Smooth muscle cell (in vitro differentiated cells): ENCODE measurements around the gene PLCXD1. TPM values are rescaled to one million over a fixed set of nuclear protein-coding genes. Genes with fewer than 3 reads are reported as not detected.
"Not testable (repeated sequence)": the region's sequence is repeated elsewhere in the genome, so short reads cannot be mapped to it uniquely, and the experiment has no call there.

Experiments
- DNase-seq: peaks from one replicate; lab custom pipeline; 2025; ENCODE audit not compliant: unreplicated experiment; lab: John Stamatoyannopoulos, UW
- H2AFZ ChIP-seq: fragments of 200-600 bp; sonication (generic); 2 replicates; pipeline ENCODE4 v1.6.0; 2016; ENCODE audit warnings: antibody characterized with exemption, low read depth, mild to moderate bottlenecking
- H3F3A ChIP-seq: fragments of 200-600 bp; sonication (generic); 2 replicates; pipeline ENCODE4 v1.6.0; 2017; ENCODE audit warnings: antibody characterized with exemption, low read depth
- H3K27ac ChIP-seq: fragments of 200-600 bp; sonication (generic); 2 replicates; pipeline ENCODE4 v1.5.1; 2016; ENCODE audit warnings: low read depth, mild to moderate bottlenecking
- H3K27me3 ChIP-seq: fragments of 200-600 bp; sonication (generic); 2 replicates; pipeline ENCODE4 v1.6.1; 2016; ENCODE audit warnings: low read depth, mild to moderate bottlenecking
- H3K36me3 ChIP-seq: fragments of 200-600 bp; sonication (generic); 2 replicates; pipeline ENCODE4 v1.5.1; 2016; ENCODE audit warnings: low read depth
- H3K4me1 ChIP-seq: fragments of 200-600 bp; sonication (generic); 2 replicates; pipeline ENCODE4 v1.5.1; 2016; ENCODE audit warnings: low read depth
- H3K4me2 ChIP-seq: fragments of 200-600 bp; sonication (generic); 2 replicates; pipeline ENCODE4 v1.6.0; 2016; ENCODE audit warnings: mild to moderate bottlenecking
- H3K4me3 ChIP-seq: fragments of 200-600 bp; sonication (generic); 2 replicates; pipeline ENCODE4 v1.5.1; 2016; ENCODE audit warnings: mild to moderate bottlenecking
- H3K79me2 ChIP-seq: fragments of 200-600 bp; sonication (generic); 2 replicates; pipeline ENCODE4 v1.6.0; 2016; ENCODE audit warnings: low read depth, mild to moderate bottlenecking
- H3K9ac ChIP-seq: fragments of 200-600 bp; sonication (generic); 2 replicates; pipeline ENCODE4 v1.6.0; 2016; ENCODE audit warnings: low read depth
- H3K9me3 ChIP-seq: fragments of 200-600 bp; sonication (generic); replicated peaks from 2 replicates; pipeline ENCODE4 v1.5.1; 2016; ENCODE audit warnings: low read depth
- H4K20me1 ChIP-seq: fragments of 200-600 bp; sonication (generic); 2 replicates; pipeline ENCODE4 v1.6.0; 2016; ENCODE audit warnings: low read depth
- CTCF ChIP-seq: fragments of 200-600 bp; sonication (generic); IDR thresholded peaks from 2 replicates; pipeline ENCODE4 v1.5.1; 2017; ENCODE audit warnings: borderline replicate concordance, mild to moderate bottlenecking, antibody characterized with exemption; ENCODE audit not compliant: insufficient read depth, poor library complexity, severe bottlenecking
- WGBS: methylation state at CpG from one replicate; pipeline ENCODE4 v1.1.7; 2016; ENCODE audit warnings: low lambda C conversion rate; 5-methylcytosine and 5-hydroxymethylcytosine counted together
- polyA plus RNA-seq: library from polyadenylated mRNA; unstranded; fragments of >200 nt; fragmentation: Nextera tagmentation; extraction: Ambion mirVana; gene quantifications from 2 replicates; pipeline ENCODE4 v1.2.1, GENCODE V29; 2016
- total RNA-seq: library from RNA; depleted of rRNA; stranded (reverse); fragments of >200 nt; gene quantifications from 2 replicates; pipeline ENCODE4 v1.2.3, GENCODE V29; 2014

The PLCXD1 gene
- total and polyA plus RNA-seq, 2 experiments from 2014 or later: 7.0 to 14.0 TPM

DNA sequence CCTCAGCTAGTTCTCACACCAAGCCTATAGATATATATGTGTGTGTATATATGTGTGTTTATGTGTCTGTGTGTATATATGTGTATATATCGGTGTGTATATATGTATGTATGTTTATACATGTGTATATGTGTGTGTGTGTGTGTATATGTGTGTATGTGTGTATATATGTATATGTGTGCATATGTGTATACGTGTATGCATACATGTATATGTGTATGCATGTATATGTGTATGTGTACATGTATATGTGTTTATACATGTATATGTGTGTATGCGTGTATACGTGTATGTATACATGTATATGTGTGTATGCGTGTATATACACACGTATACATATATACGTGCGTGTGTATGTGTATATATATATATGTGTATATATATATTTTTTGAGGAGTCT lies 19.2 kb downstream of the PLCXD1 start:
- no peaks in the 10 kb centered on the region for H3K9me3 ChIP-seq
- no peak overlapping the region for H3K4me3 ChIP-seq
- H3K27ac ChIP-seq: no peak overlapping the region
- no peaks in the 10 kb centered on the region for H3K27me3 ChIP-seq
- no peaks in the 10 kb centered on the region for H3K79me2 ChIP-seq
- H3K9ac ChIP-seq: no peak overlapping the region
- H4K20me1 ChIP-seq: no peaks in the 10 kb centered on the region
- no peaks in the 10 kb centered on the region for H3F3A ChIP-seq
- no peaks in the 10 kb centered on the region for H3K36me3 ChIP-seq
- no peaks in the 10 kb centered on the region for H3K4me1 ChIP-seq
- WGBS: 97% methylated on average over 8 of the region's 8 CpGs
- no peak for DNase-seq
- TF ChIP-seq CTCF: no peak
- H3K4me2 ChIP-seq: no peak overlapping the region
- H2AFZ ChIP-seq: no peak overlapping the region

DNA sequence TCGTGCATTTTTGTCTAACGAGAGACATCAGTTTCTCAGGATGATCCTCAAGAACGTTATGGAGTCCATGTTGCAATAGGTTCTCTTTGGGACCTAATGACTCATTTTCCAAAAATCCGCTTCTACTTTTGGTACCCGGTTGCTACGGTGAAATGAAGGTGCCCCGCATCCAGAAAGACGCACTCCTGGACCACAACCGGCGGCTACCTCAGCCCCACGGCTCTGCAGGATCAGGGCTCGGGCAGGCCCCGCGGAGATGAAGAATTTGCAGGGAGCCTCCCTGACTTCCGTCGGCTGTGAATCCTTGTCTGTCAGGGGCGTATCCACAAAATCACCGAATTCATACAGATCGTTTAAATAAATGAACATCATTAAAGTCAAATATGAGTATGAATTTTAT lies 21.8 kb downstream of the PLCXD1 start:
- no peak for DNase-seq
- Histone ChIP-seq H3K4me1 (no peaks in the 10 kb centered on the region), H3K27me3 (no peaks in the 10 kb centered on the region), H3K79me2 (no peaks in the 10 kb centered on the region), H3K4me3 (no peak overlapping the region), H3K27ac (no peak overlapping the region), H2AFZ (no peak overlapping the region), H3K4me2 (no peak overlapping the region), H3K9ac (no peak overlapping the region), H4K20me1 (no peaks in the 10 kb centered on the region), H3K9me3 (no peaks in the 10 kb centered on the region), H3F3A (peaks cover 10% of the 10 kb centered on the region), H3K36me3 (peaks cover 8% of the 10 kb centered on the region)
- TF ChIP-seq CTCF: no peak
- 93% methylated on average over 19 of the region's 19 CpGs for WGBS

DNA sequence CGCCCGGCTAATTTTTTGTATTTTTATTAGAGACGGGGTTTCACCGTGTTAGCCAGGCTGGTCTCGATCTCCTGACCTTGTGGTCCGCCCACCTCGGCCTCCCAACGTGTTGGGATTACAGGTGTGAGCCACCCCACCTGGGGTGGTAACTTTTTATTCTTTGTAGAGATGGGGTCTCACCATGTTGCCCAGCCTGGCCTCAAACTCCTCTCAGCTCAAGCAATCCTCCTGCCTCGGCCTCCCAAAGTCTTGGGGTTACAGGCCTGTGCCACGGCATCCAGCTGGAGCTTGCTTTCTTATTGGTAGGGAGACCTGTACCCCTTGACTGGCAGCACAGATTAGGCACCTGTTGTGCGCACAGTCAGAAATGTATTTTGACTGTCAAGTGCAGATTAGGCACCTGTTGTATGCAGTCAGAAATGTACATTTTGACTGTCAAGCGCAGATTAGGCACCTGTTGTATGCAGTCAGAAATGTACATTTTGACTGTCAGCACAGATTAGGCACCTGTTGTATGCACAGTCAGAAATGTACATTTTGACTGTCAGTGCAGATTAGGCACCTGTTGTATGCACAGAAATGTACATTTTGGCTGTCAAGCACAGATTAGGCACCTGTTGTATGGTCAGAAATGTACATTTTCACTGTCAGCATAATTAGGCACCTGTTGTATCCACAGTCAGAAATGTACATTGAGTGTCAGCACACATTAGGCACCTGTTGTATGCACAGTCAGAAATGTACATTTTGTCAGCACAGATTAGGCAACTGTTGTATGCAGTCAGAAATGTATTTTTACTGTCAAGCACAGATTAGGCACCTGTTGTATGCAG lies 24.8 kb downstream of the PLCXD1 start:
- H3K36me3 ChIP-seq, DNase-seq: not testable (repeated sequence)

DNA sequence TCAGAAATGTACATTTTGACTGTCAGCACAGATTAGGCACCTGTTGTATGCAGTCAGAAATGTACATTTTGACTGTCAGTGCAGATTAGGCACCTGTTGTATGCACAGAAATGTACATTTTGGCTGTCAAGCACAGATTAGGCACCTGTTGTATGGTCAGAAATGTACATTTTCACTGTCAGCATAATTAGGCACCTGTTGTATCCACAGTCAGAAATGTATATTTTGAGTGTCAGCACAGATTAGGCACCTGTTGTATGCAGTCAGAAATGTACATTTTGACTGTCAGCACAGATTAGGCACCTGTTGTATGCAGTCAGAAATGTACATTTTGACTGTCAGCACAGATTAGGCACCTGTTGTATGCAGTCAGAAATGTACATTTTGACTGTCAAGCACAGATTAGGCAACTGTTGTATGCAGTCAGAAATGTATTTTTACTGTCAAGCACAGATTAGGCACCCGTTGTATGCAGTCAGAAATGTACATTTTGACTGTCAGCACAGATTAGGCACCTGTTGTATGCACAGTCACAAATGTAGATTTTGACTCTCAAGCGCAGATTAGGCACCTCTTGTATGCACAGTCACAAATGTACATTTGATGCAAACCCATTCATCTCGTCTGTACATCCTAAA lies 25.6 kb downstream of the PLCXD1 start:
- not testable (repeated sequence) for H3K4me2 ChIP-seq, H3K9me3 ChIP-seq, H3K36me3 ChIP-seq, H3K4me3 ChIP-seq, H3K4me1 ChIP-seq, H3F3A ChIP-seq, H3K27ac ChIP-seq, H2AFZ ChIP-seq, DNase-seq, H4K20me1 ChIP-seq, H3K79me2 ChIP-seq, H3K27me3 ChIP-seq, H3K9ac ChIP-seq
- 95% methylated on average over 3 of the region's 3 CpGs for WGBS

More for the DNA sequence above, 24.8 kb downstream of the PLCXD1 start:
- not testable (repeated sequence) for H4K20me1 ChIP-seq, H3K79me2 ChIP-seq, H3K27ac ChIP-seq, H3K9ac ChIP-seq, H3F3A ChIP-seq, H3K27me3 ChIP-seq, H3K4me1 ChIP-seq, H3K4me2 ChIP-seq, H3K9me3 ChIP-seq, H2AFZ ChIP-seq, H3K4me3 ChIP-seq
- WGBS: over 99% methylated on average over 12 of the region's 12 CpGs
